Measurements from ENCODE around the gene RIMS4.

DNA sequence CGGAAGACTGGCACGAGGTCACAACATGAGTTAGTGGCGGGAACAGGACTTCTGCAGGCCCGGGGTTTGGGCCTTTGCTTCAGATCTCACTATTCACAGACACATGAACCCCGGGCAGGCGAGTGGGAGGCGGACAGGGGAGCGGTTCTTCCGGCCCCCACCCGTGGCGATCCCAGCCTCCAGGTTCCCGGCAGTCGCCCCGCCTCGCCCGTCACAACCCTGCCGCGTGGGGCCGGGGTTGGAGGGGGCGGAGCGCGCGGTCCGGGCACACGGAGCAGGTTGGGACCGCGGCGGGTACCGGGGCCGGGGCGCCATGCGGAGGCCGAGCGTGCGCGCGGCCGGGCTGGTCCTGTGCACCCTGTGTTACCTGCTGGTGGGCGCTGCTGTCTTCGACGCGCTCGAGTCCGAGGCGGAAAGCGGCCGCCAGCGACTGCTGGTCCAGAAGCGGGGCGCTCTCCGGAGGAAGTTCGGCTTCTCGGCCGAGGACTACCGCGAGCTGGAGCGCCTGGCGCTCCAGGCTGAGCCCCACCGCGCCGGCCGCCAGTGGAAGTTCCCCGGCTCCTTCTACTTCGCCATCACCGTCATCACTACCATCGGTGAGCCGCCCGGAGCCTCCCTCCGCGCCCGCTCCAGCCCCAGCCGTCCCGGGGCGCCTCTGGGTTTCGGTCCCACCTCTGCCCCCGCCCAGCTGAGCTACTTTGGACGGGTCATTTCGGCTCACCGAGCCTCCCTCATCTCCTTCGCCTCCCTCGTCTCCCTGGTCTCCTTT lies 64.6 kb downstream of the RIMS4 start, which contains the start of gene KCNK15:
- no peak for TF ChIP-seq HDGF (IDR thresholded peaks at IDR 0.05; ENCODE audit: borderline replicate concordance)
- TF ChIP-seq, protein P1, sequence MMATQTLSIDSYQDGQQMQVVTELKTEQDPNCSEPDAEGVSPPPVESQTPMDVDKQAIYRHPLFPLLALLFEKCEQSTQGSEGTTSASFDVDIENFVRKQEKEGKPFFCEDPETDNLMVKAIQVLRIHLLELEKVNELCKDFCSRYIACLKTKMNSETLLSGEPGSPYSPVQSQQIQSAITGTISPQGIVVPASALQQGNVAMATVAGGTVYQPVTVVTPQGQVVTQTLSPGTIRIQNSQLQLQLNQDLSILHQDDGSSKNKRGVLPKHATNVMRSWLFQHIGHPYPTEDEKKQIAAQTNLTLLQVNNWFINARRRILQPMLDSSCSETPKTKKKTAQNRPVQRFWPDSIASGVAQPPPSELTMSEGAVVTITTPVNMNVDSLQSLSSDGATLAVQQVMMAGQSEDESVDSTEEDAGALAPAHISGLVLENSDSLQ (IDR thresholded peaks at IDR 0.05): no peak
